ENCODE data around the gene ARFGEF3.

Gene ARFGEF3

DNA sequence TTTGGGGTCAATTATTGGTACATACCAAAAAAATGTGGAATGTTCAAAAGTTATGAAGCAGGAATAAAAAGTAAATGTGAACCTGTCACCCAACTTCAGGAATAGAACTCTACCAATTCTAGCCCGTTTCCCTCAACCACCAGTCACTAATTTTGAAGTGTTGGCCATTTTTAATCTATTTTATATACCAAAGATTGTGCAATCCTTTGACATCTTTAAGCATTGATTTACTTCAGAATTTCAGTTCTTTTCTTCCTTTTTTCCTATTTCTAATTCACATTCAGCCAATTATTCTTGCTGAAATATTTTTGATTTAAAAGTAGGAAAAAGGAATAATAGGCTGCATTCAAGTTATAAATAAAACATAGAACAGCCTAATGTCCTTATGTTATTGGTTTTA, 169.0 kb downstream of the ARFGEF3 start:
- no peak overlapping the region for H3K4me3 ChIP-seq (ENCODE audit: low read depth, low read length)
- H3K4me1 ChIP-seq, result no peaks in the 10 kb centered on the region
- no peak for TF ChIP-seq CTCF (IDR thresholded peaks at IDR 0.05; ENCODE audit: low read depth, low read length)
- H3K27me3 ChIP-seq, result no peaks in the 10 kb centered on the region; the same call in 1 of the 2 replicates
- no peaks in the 10 kb centered on the region for H3K9me3 ChIP-seq
- no peaks in the 10 kb centered on the region for H3K36me3 ChIP-seq
- no peak for DNase-seq

DNA sequence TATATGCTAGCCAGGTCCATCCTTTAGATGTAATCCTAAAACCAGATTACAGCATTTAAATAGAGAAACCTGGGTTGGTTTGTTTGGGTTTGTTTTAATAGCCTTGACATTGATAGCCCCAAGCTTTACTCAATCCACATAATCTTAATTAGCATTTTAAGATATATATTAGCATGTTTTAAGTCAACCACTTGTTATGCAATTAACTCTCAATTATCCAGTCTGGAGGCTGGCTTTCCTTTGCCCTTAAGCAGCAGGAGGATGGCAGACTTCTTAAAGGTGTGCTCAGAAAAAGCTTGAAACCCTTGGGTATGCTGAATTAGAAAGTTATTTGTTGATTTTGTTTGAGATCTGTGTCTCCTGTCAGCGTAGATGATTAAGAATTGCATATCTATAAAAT, 169.7 kb downstream of the ARFGEF3 start:
- no peaks in the 10 kb centered on the region; the same call in 1 of the 2 replicates for H3K27me3 ChIP-seq
- no peak for DNase-seq
- no peaks in the 10 kb centered on the region for H3K4me1 ChIP-seq
- H3K4me3 ChIP-seq (ENCODE audit: low read depth, low read length), result no peak overlapping the region
- no peaks in the 10 kb centered on the region for H3K36me3 ChIP-seq
- no peak for TF ChIP-seq CTCF (IDR thresholded peaks at IDR 0.05; ENCODE audit: low read depth, low read length)
- H3K9me3 ChIP-seq, result no peaks in the 10 kb centered on the region

DNA sequence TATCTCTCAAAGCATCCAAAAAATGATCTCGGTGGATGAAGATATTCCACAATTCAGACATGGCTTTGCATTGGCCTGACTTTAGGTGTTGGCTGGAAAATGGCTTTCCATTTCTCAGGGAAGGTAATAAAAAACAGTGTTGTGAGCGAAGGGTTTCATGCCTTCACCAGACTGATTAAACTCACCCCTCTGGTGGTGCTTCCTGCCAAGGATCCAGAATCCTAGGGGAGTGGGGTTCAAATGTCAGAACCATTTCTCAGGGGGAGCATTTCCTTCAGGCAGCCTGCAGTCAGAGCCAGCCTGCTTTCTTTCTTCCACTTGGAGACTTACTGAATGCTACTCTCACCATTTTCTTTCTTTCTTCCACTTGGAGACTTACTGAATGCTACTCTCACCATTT, 170.2 kb downstream of the ARFGEF3 start:
- no peak for DNase-seq
- no peak for TF ChIP-seq CTCF (IDR thresholded peaks at IDR 0.05; ENCODE audit: low read depth, low read length)
- Histone ChIP-seq H3K27me3 (no peaks in the 10 kb centered on the region; the same call in 1 of the 2 replicates), H3K9me3 (no peaks in the 10 kb centered on the region), H3K36me3 (no peaks in the 10 kb centered on the region), H3K4me3 (ENCODE audit: low read depth, low read length) (no peak overlapping the region), H3K4me1 (no peaks in the 10 kb centered on the region)

DNA sequence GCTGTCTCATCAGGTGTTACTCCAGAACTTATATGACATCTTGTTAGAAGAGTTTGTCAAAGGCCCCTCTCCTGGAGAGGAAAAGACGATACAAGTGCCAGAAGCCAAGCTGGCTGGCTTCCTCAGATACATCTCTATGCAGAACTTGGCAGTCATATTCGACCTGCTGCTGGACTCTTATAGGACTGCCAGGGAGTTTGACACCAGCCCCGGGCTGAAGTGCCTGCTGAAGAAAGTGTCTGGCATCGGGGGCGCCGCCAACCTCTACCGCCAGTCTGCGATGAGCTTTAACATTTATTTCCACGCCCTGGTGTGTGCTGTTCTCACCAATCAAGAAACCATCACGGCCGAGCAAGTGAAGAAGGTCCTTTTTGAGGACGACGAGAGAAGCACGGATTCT, 172.3 kb downstream of the ARFGEF3 start:
- no peak for TF ChIP-seq CTCF (IDR thresholded peaks at IDR 0.05; ENCODE audit: low read depth, low read length)
- Histone ChIP-seq H3K36me3 (no peaks in the 10 kb centered on the region), H3K4me3 (ENCODE audit: low read depth, low read length) (no peak overlapping the region), H3K9me3 (no peaks in the 10 kb centered on the region), H3K4me1 (no peaks in the 10 kb centered on the region), H3K27me3 (no peaks in the 10 kb centered on the region; the same call in 1 of the 2 replicates)
- no peak for DNase-seq

DNA sequence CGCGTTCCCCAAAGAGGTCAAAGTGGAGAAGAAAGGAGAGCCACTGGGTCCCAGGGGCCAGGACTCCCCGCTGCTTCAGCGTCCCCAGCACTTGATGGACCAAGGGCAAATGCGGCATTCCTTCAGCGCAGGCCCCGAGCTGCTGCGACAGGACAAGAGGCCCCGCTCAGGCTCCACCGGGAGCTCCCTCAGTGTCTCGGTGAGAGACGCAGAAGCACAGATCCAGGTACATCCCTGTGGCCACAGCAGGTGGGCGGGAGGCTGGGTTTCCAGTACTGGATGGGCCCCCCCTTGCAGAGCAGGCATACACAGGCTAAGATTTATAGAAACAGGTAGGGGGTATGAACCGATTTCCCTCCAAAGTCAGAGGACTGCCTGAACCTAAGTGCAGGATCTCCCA, 173.2 kb downstream of the ARFGEF3 start:
- no peaks in the 10 kb centered on the region for H3K9me3 ChIP-seq
- no peaks in the 10 kb centered on the region; the same call in 1 of the 2 replicates for H3K27me3 ChIP-seq
- H3K36me3 ChIP-seq, result no peaks in the 10 kb centered on the region
- H3K4me1 ChIP-seq, result no peaks in the 10 kb centered on the region
- no peak for TF ChIP-seq CTCF (IDR thresholded peaks at IDR 0.05; ENCODE audit: low read depth, low read length)
- DNase-seq, result no peak
- H3K4me3 ChIP-seq (ENCODE audit: low read depth, low read length), result no peak overlapping the region

GRCh38 chr6:138336221-138336620, 174.5 kb downstream of the ARFGEF3 start:
- Histone ChIP-seq H3K9me3 (no peaks in the 10 kb centered on the region), H3K27me3 (no peaks in the 10 kb centered on the region; the same call in 1 of the 2 replicates), H3K36me3 (no peaks in the 10 kb centered on the region), H3K4me3 (ENCODE audit: low read depth, low read length) (peak overlapping the region; percentile 44), H3K4me1 (no peaks in the 10 kb centered on the region)
- no peak for TF ChIP-seq CTCF (IDR thresholded peaks at IDR 0.05; ENCODE audit: low read depth, low read length)
- DNase-seq, result peak; percentile 90

All from BE2C (cell line).